ENCODE results near the gene CTTNBP2.
A peak's percentile ranks its signal among the peaks of the same experiment; 100 is the strongest.

- TF ChIP-seq, protein P1, sequence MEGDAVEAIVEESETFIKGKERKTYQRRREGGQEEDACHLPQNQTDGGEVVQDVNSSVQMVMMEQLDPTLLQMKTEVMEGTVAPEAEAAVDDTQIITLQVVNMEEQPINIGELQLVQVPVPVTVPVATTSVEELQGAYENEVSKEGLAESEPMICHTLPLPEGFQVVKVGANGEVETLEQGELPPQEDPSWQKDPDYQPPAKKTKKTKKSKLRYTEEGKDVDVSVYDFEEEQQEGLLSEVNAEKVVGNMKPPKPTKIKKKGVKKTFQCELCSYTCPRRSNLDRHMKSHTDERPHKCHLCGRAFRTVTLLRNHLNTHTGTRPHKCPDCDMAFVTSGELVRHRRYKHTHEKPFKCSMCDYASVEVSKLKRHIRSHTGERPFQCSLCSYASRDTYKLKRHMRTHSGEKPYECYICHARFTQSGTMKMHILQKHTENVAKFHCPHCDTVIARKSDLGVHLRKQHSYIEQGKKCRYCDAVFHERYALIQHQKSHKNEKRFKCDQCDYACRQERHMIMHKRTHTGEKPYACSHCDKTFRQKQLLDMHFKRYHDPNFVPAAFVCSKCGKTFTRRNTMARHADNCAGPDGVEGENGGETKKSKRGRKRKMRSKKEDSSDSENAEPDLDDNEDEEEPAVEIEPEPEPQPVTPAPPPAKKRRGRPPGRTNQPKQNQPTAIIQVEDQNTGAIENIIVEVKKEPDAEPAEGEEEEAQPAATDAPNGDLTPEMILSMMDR (IDR thresholded peaks at IDR 0.05): peak in 3 of 6 experiments; percentile 17 to 36 (median 21)
- no peak for TF ChIP-seq POLR2A (IDR thresholded peaks at IDR 0.05)
Observed at GRCh38 chr7:117673839-117674238, 199.4 kb downstream of the CTTNBP2 start.

Measured in adrenal gland (tissue), 5 donors.